HFF-Myc (cell line): ENCODE results near the gene ZMIZ2.

Experiments
- DNase-seq: peaks from one replicate; pipeline ENCODE4 v3.0.0-alpha.2; 2011; ENCODE audit warnings: low read depth; ENCODE audit errors: extremely low read depth
- H3K4me3 ChIP-seq: replicated peaks from 2 replicates; pipeline ENCODE4 v1.5.1; 2011; ENCODE audit warnings: low read depth, mild to moderate bottlenecking, control low read depth, low read length
- TF ChIP-seq, protein P1 (sequence below): IDR thresholded peaks from 2 replicates; pipeline ENCODE4 v1.5.1; 2012; ENCODE audit warnings: mild to moderate bottlenecking, low read depth, low read length, control low read depth; ENCODE audit errors: missing control alignments

The ZMIZ2 gene

GRCh38 chr7:44750921-44751571 lies 2.4 kb downstream of the ZMIZ2 start:
- no peak overlapping the region for H3K4me3 ChIP-seq
- DNase-seq: no peak
- TF ChIP-seq, protein P1, sequence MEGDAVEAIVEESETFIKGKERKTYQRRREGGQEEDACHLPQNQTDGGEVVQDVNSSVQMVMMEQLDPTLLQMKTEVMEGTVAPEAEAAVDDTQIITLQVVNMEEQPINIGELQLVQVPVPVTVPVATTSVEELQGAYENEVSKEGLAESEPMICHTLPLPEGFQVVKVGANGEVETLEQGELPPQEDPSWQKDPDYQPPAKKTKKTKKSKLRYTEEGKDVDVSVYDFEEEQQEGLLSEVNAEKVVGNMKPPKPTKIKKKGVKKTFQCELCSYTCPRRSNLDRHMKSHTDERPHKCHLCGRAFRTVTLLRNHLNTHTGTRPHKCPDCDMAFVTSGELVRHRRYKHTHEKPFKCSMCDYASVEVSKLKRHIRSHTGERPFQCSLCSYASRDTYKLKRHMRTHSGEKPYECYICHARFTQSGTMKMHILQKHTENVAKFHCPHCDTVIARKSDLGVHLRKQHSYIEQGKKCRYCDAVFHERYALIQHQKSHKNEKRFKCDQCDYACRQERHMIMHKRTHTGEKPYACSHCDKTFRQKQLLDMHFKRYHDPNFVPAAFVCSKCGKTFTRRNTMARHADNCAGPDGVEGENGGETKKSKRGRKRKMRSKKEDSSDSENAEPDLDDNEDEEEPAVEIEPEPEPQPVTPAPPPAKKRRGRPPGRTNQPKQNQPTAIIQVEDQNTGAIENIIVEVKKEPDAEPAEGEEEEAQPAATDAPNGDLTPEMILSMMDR: no peak

- H3K4me3 ChIP-seq: no peak overlapping the region
- TF ChIP-seq, protein P1: no peak
- no peak for DNase-seq
Observed at GRCh38 chr7:44752822-44753221, 4.2 kb downstream of the ZMIZ2 start.

- no peak for DNase-seq
- TF ChIP-seq, protein P1: no peak
- no peak overlapping the region for H3K4me3 ChIP-seq
Observed at GRCh38 chr7:44754802-44755697, 6.4 kb downstream of the ZMIZ2 start.

- H3K4me3 ChIP-seq: no peak overlapping the region
- no peak for DNase-seq
- TF ChIP-seq, protein P1: no peak
Observed at GRCh38 chr7:44755698-44756627, 7.3 kb downstream of the ZMIZ2 start.

DNA sequence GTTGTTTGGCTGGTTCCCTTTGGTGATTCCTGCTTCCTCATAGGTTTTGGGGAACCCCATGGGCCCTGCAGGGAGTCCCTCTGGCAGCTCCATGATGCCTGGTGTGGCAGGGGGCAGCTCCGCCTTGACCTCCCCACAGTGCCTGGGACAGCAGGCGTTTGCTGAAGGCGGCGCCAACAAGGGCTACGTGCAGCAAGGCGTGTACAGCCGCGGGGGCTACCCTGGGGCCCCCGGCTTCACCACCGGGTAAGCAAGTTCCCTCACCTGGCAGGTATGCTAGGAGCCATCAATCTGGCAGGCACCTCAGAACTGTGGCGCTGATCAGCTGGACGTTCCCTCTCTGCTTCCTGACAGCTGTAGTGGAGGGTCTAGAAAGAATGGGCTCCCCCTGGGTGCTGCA lies 8.3 kb downstream of the ZMIZ2 start:
- DNase-seq: no peak
- TF ChIP-seq, protein P1: no peak
- H3K4me3 ChIP-seq: no peak overlapping the region

- TF ChIP-seq, protein P1: no peak
- DNase-seq: no peak
- no peak overlapping the region for H3K4me3 ChIP-seq
Observed at GRCh38 chr7:44757311-44757710, 8.7 kb downstream of the ZMIZ2 start.
